WTC11 (cell line): ENCODE results near the gene ENTHD1. TPM values are rescaled to one million over a fixed set of nuclear protein-coding genes. Genes with fewer than 3 reads are reported as not detected.

Experiments used
- ATAC-seq: fragments of 200-7000 bp; cut with Tn5 transposase; 2 replicates; pipeline ENCODE4 v1.10.0; 2021; ENCODE audit warnings: mild to moderate bottlenecking, moderate library complexity
- CTCF ChIA-PET: fragments of 300-600 bp; sonication (Branson Sonifier 250); formaldehyde crosslinking; loops from one replicate; lab custom pipeline; 2021; ENCODE audit warnings: antibody characterized with exemption; lab: Charles Lee
- POLR2A ChIA-PET: fragments of 350-600 bp; sonication (Branson Sonifier 250); formaldehyde crosslinking; loops from one replicate; lab custom pipeline; 2021; ENCODE audit warnings: antibody characterized with exemption; lab: Charles Lee
- DNase-seq: peaks from one replicate; pipeline ENCODE4 v3.0.0; 2021; ENCODE audit warnings: low spot score
- H3K27ac Mint-ChIP-seq: 2 replicates; pipeline ENCODE4 v1.8.0; 2021; ENCODE audit warnings: mixed read lengths
- H3K27me3 Mint-ChIP-seq: 2 replicates; pipeline ENCODE4 v1.8.0; 2021; ENCODE audit warnings: low read depth, mild to moderate bottlenecking, moderate library complexity, mixed read lengths
- H3K36me3 Mint-ChIP-seq: 2 replicates; pipeline ENCODE4 v1.8.0; 2021; ENCODE audit warnings: mixed read lengths
- H3K4me1 Mint-ChIP-seq: 2 replicates; pipeline ENCODE4 v1.8.0; 2022; ENCODE audit warnings: mixed read lengths
- H3K4me3 Mint-ChIP-seq: 2 replicates; pipeline ENCODE4 v1.8.0; 2021; ENCODE audit warnings: mild to moderate bottlenecking, moderate library complexity, mixed read lengths
- H3K9me3 Mint-ChIP-seq: 2 replicates; pipeline ENCODE4 v1.8.0; 2021; ENCODE audit warnings: mixed read lengths
- ATF1 ChIP-seq: sonication (generic); formaldehyde crosslinking; IDR thresholded peaks from 2 replicates; pipeline ENCODE4 v1.8.1; 2023; ENCODE audit warnings: mild to moderate bottlenecking, moderate library complexity, missing genetic modification reagents
- ATF3 ChIP-seq: sonication (generic); formaldehyde crosslinking; conservative IDR thresholded peaks from 2 replicates; pipeline ENCODE4 v1.8.1; 2022; ENCODE audit warnings: mild to moderate bottlenecking, missing genetic modification reagents
- CDX4 ChIP-seq: fragments of 250-450 bp; sonication (Bioruptor Pico); IDR thresholded peaks from 2 replicates; pipeline ENCODE4 v1.9.0; 2021; ENCODE audit warnings: moderate library complexity, mild to moderate bottlenecking, inconsistent platforms, borderline replicate concordance
- E2F1 ChIP-seq: sonication (generic); formaldehyde crosslinking; IDR thresholded peaks from 2 replicates; pipeline ENCODE4 v1.8.0; 2022; ENCODE audit warnings: mild to moderate bottlenecking, missing genetic modification reagents
- E2F4 ChIP-seq: sonication (generic); formaldehyde crosslinking; IDR thresholded peaks from 2 replicates; pipeline ENCODE4 v1.8.1; 2022; ENCODE audit warnings: low read depth, mild to moderate bottlenecking, moderate library complexity, missing genetic modification reagents, borderline replicate concordance
- JUN ChIP-seq: sonication (generic); formaldehyde crosslinking; IDR thresholded peaks from 2 replicates; pipeline ENCODE4 v1.8.0; 2023; ENCODE audit warnings: mild to moderate bottlenecking, missing genetic modification reagents
- MAX ChIP-seq: sonication (generic); formaldehyde crosslinking; IDR thresholded peaks from 2 replicates; pipeline ENCODE4 v1.8.0; 2022; ENCODE audit warnings: mild to moderate bottlenecking, missing genetic modification reagents
- NFATC4 ChIP-seq: fragments of 250-450 bp; sonication (Bioruptor Pico); IDR thresholded peaks from 2 replicates; pipeline ENCODE4 v1.9.0; 2021; ENCODE audit warnings: mild to moderate bottlenecking
- NFE2L1 ChIP-seq: sonication (generic); formaldehyde crosslinking; IDR thresholded peaks from 2 replicates; pipeline ENCODE4 v1.8.1; 2023; ENCODE audit warnings: missing genetic modification reagents
- PRDM15 ChIP-seq: sonication (generic); formaldehyde crosslinking; IDR thresholded peaks from 2 replicates; pipeline ENCODE4 v1.8.0; 2022; ENCODE audit warnings: missing genetic modification reagents
- SMAD3 ChIP-seq: sonication (generic); formaldehyde crosslinking; IDR thresholded peaks from 2 replicates; pipeline ENCODE4 v1.8.0; 2022; ENCODE audit warnings: missing genetic modification reagents, mild to moderate bottlenecking, borderline replicate concordance
- TEAD1 ChIP-seq: sonication (generic); formaldehyde crosslinking; IDR thresholded peaks from 2 replicates; pipeline ENCODE4 v1.8.0; 2022; ENCODE audit warnings: mild to moderate bottlenecking, missing genetic modification reagents
- TP53 ChIP-seq: sonication (generic); formaldehyde crosslinking; IDR thresholded peaks from 2 replicates; pipeline ENCODE4 v1.8.1; 2023; ENCODE audit warnings: mild to moderate bottlenecking, missing genetic modification reagents
- ZBTB21 ChIP-seq: sonication (generic); formaldehyde crosslinking; IDR thresholded peaks from 2 replicates; pipeline ENCODE4 v1.8.1; 2023; ENCODE audit warnings: mild to moderate bottlenecking, missing genetic modification reagents, borderline replicate concordance
- ZNF121 ChIP-seq: sonication (generic); formaldehyde crosslinking; IDR thresholded peaks from 2 replicates; pipeline ENCODE4 v1.8.0; 2023; ENCODE audit warnings: missing genetic modification reagents
- ZNF138 ChIP-seq: sonication (generic); formaldehyde crosslinking; conservative IDR thresholded peaks from 2 replicates; pipeline ENCODE4 v1.8.1; 2022; ENCODE audit warnings: mild to moderate bottlenecking, moderate library complexity, missing genetic modification reagents
- ZNF232 ChIP-seq: sonication (generic); formaldehyde crosslinking; IDR thresholded peaks from 2 replicates; pipeline ENCODE4 v1.8.0; 2022; ENCODE audit warnings: mild to moderate bottlenecking, missing genetic modification reagents
- ZNF263 ChIP-seq: sonication (generic); formaldehyde crosslinking; IDR thresholded peaks from 2 replicates; pipeline ENCODE4 v1.8.1; 2022; ENCODE audit warnings: low read depth, mild to moderate bottlenecking, moderate library complexity, missing genetic modification reagents
- ZNF416 ChIP-seq: fragments of 250-450 bp; sonication (Bioruptor Pico); IDR thresholded peaks from 2 replicates; pipeline ENCODE4 v1.9.0; 2021; ENCODE audit warnings: mild to moderate bottlenecking, inconsistent platforms
- total RNA-seq: library from RNA; stranded (reverse); gene quantifications from 3 replicates; pipeline ENCODE4 v1.2.3, GENCODE V29; 2021

ENTHD1 gene
- total RNA-seq, 1 experiment from 2014 or later: not detected

GRCh38 chr22:39715778-39716495, 177.6 kb downstream of the ENTHD1 start:
- Mint-ChIP-seq H3K4me3 (no peak overlapping the region), H3K36me3 (no peaks in the 10 kb centered on the region), H3K27me3 (no peaks in the 10 kb centered on the region), H3K4me1 (peaks cover 20% of the 10 kb centered on the region), H3K27ac (no peak overlapping the region), H3K9me3 (no peaks in the 10 kb centered on the region)
- CTCF ChIA-PET: interaction anchor here (1.0 to 1.1 kb wide), 2 partner anchors 14 to 309 kb away, joined by 3 read pairs; no protein-coding TSS in a partner anchor
- DNase-seq: peak; percentile 12
- no peak for TF ChIP-seq E2F1 (CRISPR knock-in tag)
- no peak for TF ChIP-seq NFE2L1 (CRISPR knock-in tag)
- no peak for TF ChIP-seq NFATC4
- TF ChIP-seq ZBTB21: no peak
- no peak for TF ChIP-seq JUN (CRISPR knock-in tag)
- no peak for TF ChIP-seq ZNF138 (CRISPR knock-in tag)
- TF ChIP-seq ZNF416 (CRISPR knock-in tag): no peak
- TF ChIP-seq PRDM15 (CRISPR knock-in tag): no peak
- ATAC-seq: no peak
- POLR2A ChIA-PET: interaction anchor here (0.7 kb wide), 1 partner anchor 367 kb away, joined by 3 read pairs; no protein-coding TSS in a partner anchor

GRCh38 chr22:39714321-39714720, 179.2 kb downstream of the ENTHD1 start:
- H3K4me1 Mint-ChIP-seq: peaks cover 8% of the 10 kb centered on the region
- no peak overlapping the region for H3K27ac Mint-ChIP-seq
- DNase-seq: no peak
- H3K36me3 Mint-ChIP-seq: no peaks in the 10 kb centered on the region
- no peak overlapping the region for H3K4me3 Mint-ChIP-seq
- H3K9me3 Mint-ChIP-seq: no peaks in the 10 kb centered on the region
- CTCF ChIA-PET: interaction anchor here (2.3 kb wide), 1 partner anchor 180 kb away, joined by 7 read pairs; no protein-coding TSS in a partner anchor
- POLR2A ChIA-PET: no interaction called here
- TF ChIP-seq CDX4: no peak
- TF ChIP-seq ZNF416 (CRISPR knock-in tag): no peak
- TF ChIP-seq TP53 (CRISPR knock-in tag): no peak
- no peak for TF ChIP-seq E2F4 (CRISPR knock-in tag)
- no peak for TF ChIP-seq NFE2L1 (CRISPR knock-in tag)
- TF ChIP-seq ZNF263 (CRISPR knock-in tag): no peak
- TF ChIP-seq ZNF232: no peak
- TF ChIP-seq ZNF121 (CRISPR knock-in tag): no peak
- TF ChIP-seq E2F1 (CRISPR knock-in tag): no peak
- TF ChIP-seq MAX (CRISPR knock-in tag): no peak
- no peak for TF ChIP-seq PRDM15 (CRISPR knock-in tag)
- TF ChIP-seq ATF1: no peak
- no peak for TF ChIP-seq SMAD3 (CRISPR knock-in tag)
- TF ChIP-seq ATF3 (CRISPR knock-in tag): no peak
- TF ChIP-seq TEAD1: no peak
- H3K27me3 Mint-ChIP-seq: no peaks in the 10 kb centered on the region
- ATAC-seq: no peak
